Epidermal melanocyte (primary cell): ENCODE measurements around the gene DOLK.
"Not testable (repeated sequence)": the region's sequence is repeated elsewhere in the genome, so short reads cannot be mapped to it uniquely, and the experiment has no call there.

Experiments
- DNase-seq: peaks from one replicate; pipeline ENCODE4 v3.0.0; 2011; ENCODE audit warnings: low spot score; ENCODE audit not compliant: insufficient read length

The DOLK gene

DNA sequence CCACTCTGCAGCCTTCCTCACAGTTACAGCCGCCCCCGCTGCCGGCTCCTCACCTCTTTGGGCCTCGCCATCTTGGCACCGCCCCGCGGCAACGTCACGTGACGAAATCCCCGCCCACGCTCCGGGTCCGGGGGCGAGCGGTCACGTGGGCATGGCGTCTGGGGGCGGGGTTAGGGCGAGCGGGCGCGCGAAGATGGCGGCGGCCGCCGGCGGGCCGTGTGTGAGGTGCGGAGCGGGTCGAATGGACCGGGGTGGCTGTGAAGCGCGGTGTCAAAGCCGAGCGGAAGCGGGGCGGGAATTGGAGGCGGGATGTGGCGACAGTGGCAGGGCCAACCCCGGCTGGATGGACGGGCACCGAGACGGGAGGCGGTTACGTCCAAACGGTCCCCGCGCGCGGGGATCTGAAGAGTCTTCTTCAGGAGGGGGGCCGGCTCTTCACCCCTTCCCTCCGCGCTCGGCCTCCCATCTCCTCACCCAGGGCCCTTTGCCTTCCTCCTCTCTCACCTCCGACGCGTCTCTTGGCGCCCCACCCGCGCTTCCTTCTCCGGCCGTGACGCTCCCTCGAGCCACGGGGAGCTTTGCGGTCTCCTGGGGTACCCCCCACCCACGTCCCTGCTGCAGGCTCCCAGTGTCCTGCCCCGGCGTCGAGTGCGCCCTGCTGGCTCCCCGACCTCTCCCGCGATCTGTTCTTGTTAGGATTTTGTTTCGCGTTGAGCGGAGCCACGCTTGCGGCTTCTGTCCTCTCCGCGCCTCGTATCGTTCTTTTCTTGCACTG, at the start of gene DOLK, which contains the start of gene NUP188:
DOLK (minus strand) TSS at position 77 of the 775 bp plus-strand sequence. CDS start 300 bp downstream, outside the sequence.
NUP188 (plus strand) TSS at position 173 of the 775 bp plus-strand sequence; CDS start at position 194, 21 bp downstream.
- DNase-seq: peak; percentile 97

- no peak for DNase-seq
These were observed 48.4 kb upstream of the DOLK start for GRCh38 chr9:128995791-128996190.

DNA sequence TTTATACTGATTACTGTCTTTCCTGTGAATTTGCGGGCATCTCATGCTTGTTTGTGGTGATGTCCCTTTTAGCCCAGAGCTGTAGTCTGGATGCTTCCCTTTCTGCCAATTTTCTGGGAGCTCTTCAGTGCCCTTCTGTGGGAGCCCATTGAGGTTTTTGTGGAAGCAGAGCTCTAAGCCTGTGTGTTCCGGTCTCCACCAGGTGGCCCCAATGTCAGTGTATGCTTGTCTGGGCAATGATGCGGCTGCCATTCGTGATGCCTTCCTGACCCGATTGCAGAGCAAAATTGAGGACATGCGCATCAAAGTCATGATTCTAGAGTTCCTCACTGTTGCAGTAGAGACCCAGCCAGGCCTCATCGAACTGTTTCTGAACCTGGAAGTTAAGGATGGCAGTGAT, 45.6 kb upstream of the DOLK start:
- no peak for DNase-seq

DNA sequence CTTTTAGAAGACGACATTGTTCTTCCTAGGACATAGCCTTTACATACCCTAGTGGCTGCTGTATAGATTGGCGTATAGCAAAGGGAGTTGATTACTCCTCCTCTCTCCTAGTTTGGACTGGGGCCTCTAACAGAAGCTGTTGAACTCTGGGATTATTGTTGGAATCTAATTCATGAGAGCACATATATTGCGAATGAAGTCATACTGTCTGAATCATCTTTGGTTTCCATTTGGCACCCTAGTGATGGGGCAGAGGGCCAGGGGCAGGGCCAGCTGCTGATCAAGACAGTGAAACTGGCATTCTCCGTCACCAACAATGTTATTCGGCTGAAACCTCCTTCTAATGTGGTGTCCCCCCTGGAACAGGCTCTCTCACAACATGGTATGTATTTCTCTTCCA, 40.4 kb upstream of the DOLK start:
- DNase-seq: no peak

DNA sequence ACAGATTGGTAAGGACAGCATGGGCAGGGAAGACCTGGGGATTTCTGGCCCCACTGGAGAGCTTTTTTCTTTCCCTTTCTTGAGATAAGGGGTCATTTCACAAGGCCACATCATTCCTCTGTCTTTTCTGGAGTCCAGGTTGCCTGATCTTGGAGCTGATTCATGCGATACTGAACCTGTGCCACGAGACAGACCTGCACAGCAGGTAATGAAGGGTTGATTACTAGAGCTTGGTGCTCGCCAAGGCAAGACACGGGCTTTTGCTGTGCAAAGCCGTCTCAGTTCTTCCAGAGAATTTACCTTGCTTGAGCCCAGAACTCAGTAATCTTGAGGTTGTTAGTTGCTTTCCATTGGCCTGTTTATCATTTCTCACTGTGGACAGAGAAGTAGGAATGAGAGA, 39.3 kb upstream of the DOLK start:
- no peak for DNase-seq

DNA sequence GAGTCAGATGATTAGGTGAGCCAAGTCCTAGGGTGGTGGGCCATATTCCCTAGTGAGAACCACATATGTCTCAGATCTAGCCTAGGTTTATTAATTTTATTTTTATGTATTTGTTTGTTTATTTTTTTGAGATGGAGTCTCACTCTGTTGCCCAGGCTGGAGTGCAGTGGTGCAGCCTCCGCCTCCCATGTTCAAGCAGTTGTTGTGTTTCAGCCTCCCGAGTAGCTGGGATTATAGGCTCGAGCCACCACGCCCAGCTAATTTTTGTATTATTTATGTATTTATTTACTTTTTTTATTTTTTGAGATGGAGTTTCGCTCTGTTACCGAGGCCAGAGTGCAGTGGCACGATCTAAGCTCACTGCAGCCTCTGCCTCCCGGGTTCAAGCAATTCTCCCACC, 36.1 kb upstream of the DOLK start:
- no peak for DNase-seq

- no peak for DNase-seq
These were observed 31.7 kb upstream of the DOLK start for GRCh38 chr9:128979111-128979510.

- DNase-seq: no peak
These were observed 25.6 kb upstream of the DOLK start for GRCh38 chr9:128972956-128973355.

DNA sequence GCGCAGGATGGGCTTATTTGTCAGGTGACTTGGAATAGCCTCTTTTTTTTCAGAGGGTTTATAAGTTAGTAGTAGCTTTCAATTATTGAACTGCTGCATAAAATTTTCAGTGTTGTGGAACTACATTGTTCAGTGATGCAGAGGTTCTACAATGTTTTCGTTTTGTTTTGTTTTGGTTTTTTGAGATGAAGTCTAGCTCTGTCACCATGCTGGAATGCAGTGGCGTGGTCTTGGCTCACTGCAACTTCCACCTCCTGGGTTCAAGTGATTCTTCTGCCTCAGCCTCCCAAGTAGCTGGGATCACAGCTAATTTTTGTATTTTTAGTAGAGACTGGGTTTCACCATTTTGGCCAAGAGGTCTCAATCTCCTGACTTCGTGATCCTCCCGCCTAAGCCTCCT, 22.1 kb upstream of the DOLK start:
- no peak for DNase-seq

GRCh38 chr9:128961403-128961802, 14.0 kb upstream of the DOLK start:
- not testable (repeated sequence) for DNase-seq

GRCh38 chr9:128947277-128947526, 201 bp downstream of the DOLK start:
- DNase-seq: no peak

DNA sequence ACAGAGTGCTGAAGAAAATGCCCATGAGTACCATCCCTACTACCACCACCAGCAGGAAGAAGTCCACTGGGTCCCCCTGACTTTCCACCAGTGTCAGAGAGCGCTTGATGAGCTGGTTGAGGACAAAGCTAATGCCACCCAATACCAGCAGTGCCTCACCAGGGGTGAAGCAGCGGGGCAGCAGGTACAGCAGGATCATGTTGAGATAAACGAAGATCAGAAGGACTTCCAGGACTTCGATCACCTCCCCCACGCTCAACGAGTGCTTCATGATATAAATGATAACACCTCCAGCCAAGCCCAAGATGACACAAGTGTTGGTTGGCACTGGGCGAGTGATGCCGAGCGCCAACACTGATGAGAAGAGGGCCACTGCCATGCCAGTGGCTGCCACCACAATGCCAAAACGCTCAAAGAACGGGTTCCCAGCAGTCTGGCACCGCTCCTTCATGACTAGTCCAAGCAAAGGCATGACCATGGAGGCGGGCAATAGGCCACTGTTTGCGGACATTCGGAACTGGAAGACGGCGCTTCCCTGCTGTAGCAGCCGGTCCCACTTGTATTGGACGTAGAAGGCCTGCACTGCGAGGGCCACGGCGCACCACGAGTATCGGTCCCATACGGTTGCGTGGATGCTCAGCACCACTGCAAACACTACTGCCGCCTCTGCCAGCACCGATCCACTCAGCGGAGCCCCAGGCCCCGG, 679 bp downstream of the DOLK start:
- peak; percentile 21 for DNase-seq

DNA sequence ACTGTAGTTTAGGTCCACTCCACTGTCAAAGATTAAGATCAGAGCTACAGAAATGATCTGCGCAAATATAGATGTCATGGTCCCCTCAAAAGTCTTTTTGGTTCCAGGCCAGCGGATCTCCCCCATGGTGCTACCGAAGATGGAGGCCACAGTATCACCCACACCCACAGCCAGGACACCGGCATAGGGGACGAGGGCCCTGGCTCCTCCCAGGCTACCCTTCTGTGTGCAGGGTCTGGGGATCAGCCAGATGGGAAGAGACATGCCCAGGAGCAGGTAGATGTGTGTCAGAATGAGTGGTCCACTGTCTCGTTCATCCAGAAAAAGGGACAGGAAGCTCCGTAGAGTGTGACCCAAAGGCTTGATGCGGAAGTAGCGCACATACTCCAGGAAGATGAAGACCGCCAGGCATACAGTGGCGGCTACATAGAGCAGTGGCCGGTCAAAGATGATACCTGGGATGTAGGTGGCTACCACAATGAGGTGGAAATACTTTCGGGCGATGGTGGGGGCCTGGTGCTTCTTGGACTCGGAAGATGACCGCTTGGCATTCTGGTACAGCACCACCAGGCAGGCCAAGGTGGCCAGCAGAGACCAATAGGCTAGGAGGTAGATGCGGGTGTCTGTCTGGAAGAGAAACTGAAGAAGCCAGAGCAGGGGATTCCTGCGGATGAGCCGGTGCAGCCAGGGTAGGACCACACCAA, 1.5 kb downstream of the DOLK start:
- no peak for DNase-seq

GRCh38 chr9:128944966-128945365, 2.4 kb downstream of the DOLK start:
- not testable (repeated sequence) for DNase-seq

- DNase-seq: no peak
These were observed 3.4 kb downstream of the DOLK start for GRCh38 chr9:128943832-128944620.

DNA sequence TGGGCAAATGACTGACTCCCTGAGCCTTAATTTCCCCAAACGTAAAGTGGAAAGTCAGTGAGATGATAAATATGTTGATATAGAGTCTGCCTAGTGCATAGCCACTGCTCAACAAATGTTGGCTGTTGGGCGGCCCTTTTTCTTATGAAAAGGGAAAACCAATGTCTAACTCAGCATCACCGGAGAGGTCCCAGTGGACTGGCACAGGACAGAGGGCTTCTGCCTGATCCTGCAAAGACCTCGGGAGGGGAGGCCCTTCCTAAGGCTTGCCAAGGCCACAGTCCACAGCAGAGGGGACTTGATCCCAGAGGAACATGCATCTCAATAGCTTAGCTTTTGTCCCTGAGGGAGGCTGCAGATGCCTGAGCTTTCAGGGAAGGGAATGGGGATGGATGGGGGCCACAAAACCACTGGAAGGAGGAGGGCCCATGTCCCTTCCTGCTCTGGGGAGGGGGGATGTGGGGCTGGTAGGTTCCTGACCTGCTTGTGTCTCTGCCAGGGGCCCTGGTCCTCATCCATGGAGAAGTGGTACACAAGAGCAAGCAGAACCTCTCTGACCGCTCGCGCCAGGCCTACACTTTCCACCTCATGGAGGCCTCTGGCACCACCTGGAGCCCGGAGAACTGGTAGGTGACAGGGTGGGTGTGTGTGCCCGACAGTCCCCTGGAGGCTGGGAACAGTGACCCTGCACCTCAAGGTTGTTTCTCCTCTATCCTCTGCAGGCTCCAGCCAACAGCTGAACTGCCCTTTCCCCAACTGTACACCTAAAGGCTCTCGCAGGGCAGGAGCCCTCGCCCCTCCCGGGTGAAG, 6.3 kb downstream of the DOLK start:
- DNase-seq: no peak

- no peak for DNase-seq
These were observed 7.0 kb downstream of the DOLK start for GRCh38 chr9:128940271-128940921.

DNA sequence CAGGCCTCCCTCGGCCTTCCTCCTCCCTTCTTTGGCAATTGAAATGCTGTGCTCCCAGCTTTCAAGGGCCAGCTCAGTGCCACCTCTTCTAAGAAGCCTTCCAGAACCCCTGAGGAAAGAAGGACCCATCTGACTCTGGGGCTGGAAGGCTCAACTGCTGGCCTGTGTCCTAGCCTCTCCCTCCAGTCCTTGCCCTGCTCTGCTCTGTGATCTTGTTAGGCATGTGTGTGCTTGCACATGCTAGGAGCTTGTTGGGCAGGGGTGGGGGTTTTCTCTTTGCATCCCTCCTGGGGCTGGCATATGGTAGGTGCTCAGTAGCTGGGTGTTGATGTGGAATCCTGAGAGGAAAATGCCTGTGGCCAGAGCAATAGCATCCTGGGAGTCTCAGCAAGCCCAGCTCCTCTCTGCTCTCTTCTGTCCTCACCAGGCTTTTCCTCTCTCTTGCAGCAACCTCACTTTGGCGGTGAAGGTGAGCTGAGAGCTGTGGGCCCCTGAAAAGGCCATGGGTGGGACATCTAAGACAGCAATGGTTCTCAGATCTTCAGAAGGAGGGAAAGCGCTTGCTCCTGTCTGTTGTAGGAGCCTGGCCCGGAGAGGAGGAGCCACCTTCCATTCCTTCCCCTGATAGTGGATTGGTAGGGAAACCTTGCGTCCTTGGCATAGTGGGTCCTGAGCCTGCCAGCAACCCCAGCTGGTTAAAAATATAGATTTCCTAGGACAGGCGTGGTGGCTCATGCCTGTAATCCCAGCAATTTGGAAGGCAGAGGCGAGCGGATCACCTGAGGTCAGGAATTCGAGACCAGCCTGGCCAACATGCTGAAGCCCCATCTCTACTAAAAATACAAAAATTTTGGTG, 9.9 kb downstream of the DOLK start:
- no peak for DNase-seq

GRCh38 chr9:128936171-128936865, 11.1 kb downstream of the DOLK start:
- DNase-seq: no peak
